ENCODE results near the gene EXOC4. TPM values are rescaled to one million over a fixed set of nuclear protein-coding genes. Genes with fewer than 3 reads are reported as not detected.

EXOC4 gene
- total and polyA plus RNA-seq, 2 donors (not counting 3 experiments of a cell fraction or from before 2014, with no cell fraction given), result 20.3 to 73.1 TPM

DNA sequence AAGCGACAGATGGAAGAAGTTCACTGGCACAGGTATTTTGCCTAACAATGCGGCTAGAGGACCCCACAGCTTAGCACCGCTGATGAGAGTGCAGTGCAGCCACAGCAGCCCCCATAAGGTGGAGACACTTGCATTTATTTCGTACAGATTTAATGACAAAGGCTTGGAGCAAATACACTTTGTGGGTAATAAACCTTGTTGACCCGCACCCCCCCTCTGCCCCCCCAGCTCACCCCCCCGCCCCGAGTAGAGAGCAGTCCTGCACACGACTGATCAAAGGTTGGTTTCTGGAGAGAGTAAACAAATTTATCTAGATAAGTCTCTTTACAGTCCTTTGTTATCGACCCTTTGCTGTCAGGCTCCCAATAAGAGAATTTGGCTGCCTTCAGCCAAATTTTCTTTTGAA lies 777.6 kb downstream of the EXOC4 start:
- H4K20me1 ChIP-seq (replicated peaks; ENCODE audit: control insufficient read depth, extremely low read depth, insufficient read depth, low read length), result no peaks in the 10 kb centered on the region
- H3K36me3 ChIP-seq (ENCODE audit: control insufficient read depth in 2 of 2, extremely low read depth in 1 of 2, insufficient read depth in 2 of 2, low read length in 2 of 2), result no peaks in the 10 kb centered on the region
- H3K4me2 ChIP-seq (ENCODE audit: insufficient read depth, low read length), result no peak overlapping the region
- H3K27ac ChIP-seq (ENCODE audit: insufficient read depth, low read depth, low read length), result no peak overlapping the region
- no peaks in the 10 kb centered on the region for H3K9me1 ChIP-seq (replicated peaks; ENCODE audit: control insufficient read depth, extremely low read depth, insufficient read depth, low read length)
- H3K9ac ChIP-seq (replicated peaks; ENCODE audit: extremely low read depth, insufficient read depth, low read length), result no peak overlapping the region
- no TSS peak for BruUV-seq (replicated peaks)
- no peaks in the 10 kb centered on the region for H3K79me2 ChIP-seq (ENCODE audit: control insufficient read depth, insufficient read depth, low read length)
- no peaks in the 10 kb centered on the region for H3K9me3 ChIP-seq (replicated peaks; ENCODE audit: control insufficient read depth, insufficient read depth, low read length)
- DNase-seq (ENCODE audit: low read depth, low spot score), result no peak
- intact Hi-C loops (cut with micrococcal nuclease) (no loop called here), dilution Hi-C loops (cut with MboI; ENCODE audit: extremely low pct_ligation_motif_present, low sequenced_read_pairs) (no loop called here)
- TF ChIP-seq, protein P1, sequence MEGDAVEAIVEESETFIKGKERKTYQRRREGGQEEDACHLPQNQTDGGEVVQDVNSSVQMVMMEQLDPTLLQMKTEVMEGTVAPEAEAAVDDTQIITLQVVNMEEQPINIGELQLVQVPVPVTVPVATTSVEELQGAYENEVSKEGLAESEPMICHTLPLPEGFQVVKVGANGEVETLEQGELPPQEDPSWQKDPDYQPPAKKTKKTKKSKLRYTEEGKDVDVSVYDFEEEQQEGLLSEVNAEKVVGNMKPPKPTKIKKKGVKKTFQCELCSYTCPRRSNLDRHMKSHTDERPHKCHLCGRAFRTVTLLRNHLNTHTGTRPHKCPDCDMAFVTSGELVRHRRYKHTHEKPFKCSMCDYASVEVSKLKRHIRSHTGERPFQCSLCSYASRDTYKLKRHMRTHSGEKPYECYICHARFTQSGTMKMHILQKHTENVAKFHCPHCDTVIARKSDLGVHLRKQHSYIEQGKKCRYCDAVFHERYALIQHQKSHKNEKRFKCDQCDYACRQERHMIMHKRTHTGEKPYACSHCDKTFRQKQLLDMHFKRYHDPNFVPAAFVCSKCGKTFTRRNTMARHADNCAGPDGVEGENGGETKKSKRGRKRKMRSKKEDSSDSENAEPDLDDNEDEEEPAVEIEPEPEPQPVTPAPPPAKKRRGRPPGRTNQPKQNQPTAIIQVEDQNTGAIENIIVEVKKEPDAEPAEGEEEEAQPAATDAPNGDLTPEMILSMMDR (IDR thresholded peaks at IDR 0.05; ENCODE audit: extremely low read depth in 1 of 2, insufficient read depth in 1 of 2, low read depth in 1 of 2, low read length in 2 of 2), result no peak
- TF ChIP-seq MYC (IDR thresholded peaks at IDR 0.05; ENCODE audit: low read depth, low read length) (no peak), GATA2 (IDR thresholded peaks at IDR 0.05; ENCODE audit: insufficient read depth, insufficient read length, low read depth, low read length) (no peak), POLR2A (IDR thresholded peaks at IDR 0.05; ENCODE audit: low read depth, low read length) (no peak), FOS (IDR thresholded peaks at IDR 0.05; ENCODE audit: borderline replicate concordance, insufficient read depth, low read length) (no peak), POLR2AphosphoS5 (IDR thresholded peaks at IDR 0.05; ENCODE audit: insufficient read depth, low read depth, low read length) (no peak), EZH2 (IDR thresholded peaks at IDR 0.05; ENCODE audit: borderline replicate concordance, low read depth, low read length, severe bottlenecking) (no peak), JUN (IDR thresholded peaks at IDR 0.05; ENCODE audit: borderline replicate concordance, insufficient read depth, insufficient read length, low read depth) (no peak)
- TF ChIP-seq, protein P2, sequence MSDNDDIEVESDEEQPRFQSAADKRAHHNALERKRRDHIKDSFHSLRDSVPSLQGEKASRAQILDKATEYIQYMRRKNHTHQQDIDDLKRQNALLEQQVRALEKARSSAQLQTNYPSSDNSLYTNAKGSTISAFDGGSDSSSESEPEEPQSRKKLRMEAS (IDR thresholded peaks at IDR 0.05; ENCODE audit: insufficient read depth, insufficient read length), result no peak
- ChIA-PET CTCF (interaction anchor here (0.8 to 2.3 kb wide), 3 partner anchors 8 to 111 kb away, joined by 3 to 17 read pairs (median 4); no protein-coding TSS in a partner anchor), POLR2A (no interaction called here)
- H3K27me3 ChIP-seq (ENCODE audit: control insufficient read depth in 2 of 2, insufficient read depth in 2 of 2, low read length in 2 of 2), result no peaks in the 10 kb centered on the region
- no peak overlapping the region for H3K4me3 ChIP-seq (replicated peaks in 1 of 3; ENCODE audit: insufficient read depth in 1 of 3, low read depth in 1 of 3, low read length in 3 of 3)
- H2AFZ ChIP-seq (ENCODE audit: low read depth, low read length), result no peak overlapping the region
- no peak for FAIRE-seq
- H3K4me1 ChIP-seq (ENCODE audit: control insufficient read depth, extremely low read depth, insufficient read depth, low read length), result no peaks in the 10 kb centered on the region
